Endothelial cell (in vitro differentiated cells): ENCODE results near the gene LRRFIP1. TPM values are rescaled to one million over a fixed set of nuclear protein-coding genes. Genes with fewer than 3 reads are reported as not detected.

ENCODE experiments used
- DNase-seq: peaks from one replicate; pipeline ENCODE4 v3.0.0; 2021; ENCODE audit warnings: low spot score
- H3K27ac Mint-ChIP-seq: one replicate; pipeline ENCODE4 v1.8.0; 2021; ENCODE audit warnings: mixed read lengths, inconsistent platforms; ENCODE audit not compliant: unreplicated experiment
- H3K27me3 Mint-ChIP-seq: one replicate; pipeline ENCODE4 v1.8.0; 2021; ENCODE audit warnings: mild to moderate bottlenecking, moderate library complexity, mixed read lengths, inconsistent platforms; ENCODE audit not compliant: unreplicated experiment
- H3K36me3 Mint-ChIP-seq: one replicate; pipeline ENCODE4 v1.8.0; 2021; ENCODE audit warnings: mild to moderate bottlenecking, low read depth, mixed read lengths, inconsistent platforms; ENCODE audit not compliant: unreplicated experiment
- H3K4me1 Mint-ChIP-seq: one replicate; pipeline ENCODE4 v1.8.0; 2021; ENCODE audit warnings: mild to moderate bottlenecking, mixed read lengths, inconsistent platforms; ENCODE audit not compliant: unreplicated experiment
- H3K4me3 Mint-ChIP-seq: one replicate; pipeline ENCODE4 v1.8.0; 2021; ENCODE audit warnings: mild to moderate bottlenecking, mixed read lengths, inconsistent platforms; ENCODE audit not compliant: unreplicated experiment
- H3K9me3 Mint-ChIP-seq: one replicate; pipeline ENCODE4 v1.8.0; 2021; ENCODE audit warnings: mixed read lengths, inconsistent platforms; ENCODE audit not compliant: unreplicated experiment
- CTCF ChIP-seq: fragments of 200-600 bp; sonication (generic); IDR thresholded peaks from one replicate; pipeline ENCODE4 v1.5.0; 2021; ENCODE audit warnings: antibody characterized with exemption; ENCODE audit not compliant: unreplicated experiment
- total RNA-seq: library from RNA; stranded (reverse); fragmentation: NEBNext Ultra II Directional; extraction: Animal tissue kit (Norgen Biotek cat#: 25700); gene quantifications from one replicate; pipeline ENCODE4 v1.2.1, GENCODE V29; 2021; ENCODE audit not compliant: unreplicated experiment

The LRRFIP1 gene
- total RNA-seq, 1 donor from 2014 or later = 105 TPM

GRCh38 chr2:237680702-237681478, 53.5 kb downstream of the LRRFIP1 start:
- TF ChIP-seq CTCF = no peak
- Mint-ChIP-seq H3K27me3 (no peaks in the 10 kb centered on the region), H3K4me3 (no peak overlapping the region), H3K36me3 (peaks cover 3% of the 10 kb centered on the region), H3K9me3 (no peaks in the 10 kb centered on the region), H3K4me1 (peaks cover 40% of the 10 kb centered on the region), H3K27ac (no peak overlapping the region)
- DNase-seq = no peak

DNA sequence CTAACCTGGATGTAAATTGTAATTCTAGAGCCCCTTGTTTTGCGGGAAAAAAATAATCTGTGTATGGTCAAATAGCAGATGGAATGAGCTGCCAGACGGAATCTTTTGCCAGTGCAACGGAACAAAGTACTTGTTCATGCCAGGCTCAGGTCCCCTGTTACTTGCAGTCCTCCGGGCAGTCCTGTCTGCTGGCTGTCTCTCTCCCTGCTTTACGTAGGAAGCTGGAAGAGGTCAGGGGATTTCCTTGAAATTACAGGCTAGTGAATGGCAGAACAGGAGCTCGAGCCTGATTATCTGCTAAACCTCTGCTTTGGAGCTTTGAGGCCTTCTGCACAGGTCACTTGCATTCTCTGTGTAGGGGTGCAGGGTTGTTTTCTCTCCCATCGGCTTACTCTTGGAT, 54.8 kb downstream of the LRRFIP1 start:
- H3K9me3 Mint-ChIP-seq = no peaks in the 10 kb centered on the region
- peaks cover 9% of the 10 kb centered on the region for H3K36me3 Mint-ChIP-seq
- peaks cover 30% of the 10 kb centered on the region for H3K4me1 Mint-ChIP-seq

GRCh38 chr2:237682856-237683670, 55.7 kb downstream of the LRRFIP1 start:
- Mint-ChIP-seq H3K27me3 (peaks cover 4% of the 10 kb centered on the region), H3K36me3 (peaks cover 9% of the 10 kb centered on the region), H3K4me3 (no peak overlapping the region), H3K4me1 (peaks cover 21% of the 10 kb centered on the region), H3K9me3 (no peaks in the 10 kb centered on the region), H3K27ac (no peak overlapping the region)
- no peak for TF ChIP-seq CTCF
- no peak for DNase-seq

More for the DNA sequence above, 54.8 kb downstream of the LRRFIP1 start:
- H3K4me3 Mint-ChIP-seq = no peak overlapping the region
- H3K27me3 Mint-ChIP-seq = peaks cover 4% of the 10 kb centered on the region
- DNase-seq = no peak
- H3K27ac Mint-ChIP-seq = no peak overlapping the region
- TF ChIP-seq CTCF = no peak

GRCh38 chr2:237685408-237685807, 58.0 kb downstream of the LRRFIP1 start:
- Mint-ChIP-seq H3K9me3 (no peaks in the 10 kb centered on the region), H3K27ac (no peak overlapping the region), H3K36me3 (peaks cover 9% of the 10 kb centered on the region), H3K27me3 (peaks cover 8% of the 10 kb centered on the region), H3K4me1 (peaks cover 14% of the 10 kb centered on the region), H3K4me3 (no peak overlapping the region)
- no peak for TF ChIP-seq CTCF
- DNase-seq = no peak
